ENCODE results near the gene OTOGL.

The OTOGL gene

GRCh38 chr12:80196419-80196818, 97.1 kb downstream of the OTOGL start:
- no peak overlapping the region for H3K9ac ChIP-seq (ENCODE audit: low read depth in 1 of 2, low read length in 2 of 2)
- no peaks in the 10 kb centered on the region for H3K27me3 ChIP-seq (ENCODE audit: control insufficient read depth in 1 of 2, insufficient read depth in 2 of 2, low read length in 2 of 2)
- no peaks in the 10 kb centered on the region for H3K9me3 ChIP-seq (ENCODE audit: control insufficient read depth in 1 of 2, low read length in 2 of 2)
- no peaks in the 10 kb centered on the region for H3K4me1 ChIP-seq (ENCODE audit: control insufficient read depth in 1 of 2, insufficient read depth in 2 of 2, low read length in 2 of 2)
- H3K27ac ChIP-seq (ENCODE audit: low read depth, low read length): no peak overlapping the region
- no peak overlapping the region for H3K4me3 ChIP-seq (ENCODE audit: low read depth in 1 of 2, low read length in 2 of 2)
- no peaks in the 10 kb centered on the region for H3K36me3 ChIP-seq (ENCODE audit: control insufficient read depth in 1 of 2, insufficient read depth in 2 of 2, low read length in 2 of 2)

GRCh38 chr12:80198782-80199337, 99.5 kb downstream of the OTOGL start:
- Histone ChIP-seq H3K27me3 (ENCODE audit: control insufficient read depth in 1 of 2, insufficient read depth in 2 of 2, low read length in 2 of 2) (no peaks in the 10 kb centered on the region), H3K9ac (ENCODE audit: low read depth in 1 of 2, low read length in 2 of 2) (no peak overlapping the region), H3K4me1 (ENCODE audit: control insufficient read depth in 1 of 2, insufficient read depth in 2 of 2, low read length in 2 of 2) (no peaks in the 10 kb centered on the region), H3K4me3 (ENCODE audit: low read depth in 1 of 2, low read length in 2 of 2) (no peak overlapping the region), H3K36me3 (ENCODE audit: control insufficient read depth in 1 of 2, insufficient read depth in 2 of 2, low read length in 2 of 2) (no peaks in the 10 kb centered on the region), H3K9me3 (ENCODE audit: control insufficient read depth in 1 of 2, low read length in 2 of 2) (no peaks in the 10 kb centered on the region), H3K27ac (ENCODE audit: low read depth, low read length) (no peak overlapping the region)

GRCh38 chr12:80199931-80200330, 100.6 kb downstream of the OTOGL start:
- Histone ChIP-seq H3K9me3 (ENCODE audit: control insufficient read depth in 1 of 2, low read length in 2 of 2) (no peaks in the 10 kb centered on the region), H3K9ac (ENCODE audit: low read depth in 1 of 2, low read length in 2 of 2) (no peak overlapping the region), H3K27ac (ENCODE audit: low read depth, low read length) (no peak overlapping the region), H3K4me1 (ENCODE audit: control insufficient read depth in 1 of 2, insufficient read depth in 2 of 2, low read length in 2 of 2) (no peaks in the 10 kb centered on the region), H3K27me3 (ENCODE audit: control insufficient read depth in 1 of 2, insufficient read depth in 2 of 2, low read length in 2 of 2) (no peaks in the 10 kb centered on the region), H3K36me3 (ENCODE audit: control insufficient read depth in 1 of 2, insufficient read depth in 2 of 2, low read length in 2 of 2) (no peaks in the 10 kb centered on the region), H3K4me3 (ENCODE audit: low read depth in 1 of 2, low read length in 2 of 2) (no peak overlapping the region)

- H3K27ac ChIP-seq (ENCODE audit: low read depth, low read length): no peak overlapping the region
- H3K9ac ChIP-seq (ENCODE audit: low read depth in 1 of 2, low read length in 2 of 2): no peak overlapping the region
- no peak overlapping the region for H3K4me3 ChIP-seq (ENCODE audit: low read depth in 1 of 2, low read length in 2 of 2)
- no peaks in the 10 kb centered on the region for H3K36me3 ChIP-seq (ENCODE audit: control insufficient read depth in 1 of 2, insufficient read depth in 2 of 2, low read length in 2 of 2)
- no peaks in the 10 kb centered on the region for H3K4me1 ChIP-seq (ENCODE audit: control insufficient read depth in 1 of 2, insufficient read depth in 2 of 2, low read length in 2 of 2)
- no peaks in the 10 kb centered on the region for H3K9me3 ChIP-seq (ENCODE audit: control insufficient read depth in 1 of 2, low read length in 2 of 2)
- H3K27me3 ChIP-seq (ENCODE audit: control insufficient read depth in 1 of 2, insufficient read depth in 2 of 2, low read length in 2 of 2): no peaks in the 10 kb centered on the region
These were observed 101.1 kb downstream of the OTOGL start for GRCh38 chr12:80200414-80200813.

- Histone ChIP-seq H3K4me3 (ENCODE audit: low read depth in 1 of 2, low read length in 2 of 2) (no peak overlapping the region), H3K9me3 (ENCODE audit: control insufficient read depth in 1 of 2, low read length in 2 of 2) (no peaks in the 10 kb centered on the region), H3K27ac (ENCODE audit: low read depth, low read length) (no peak overlapping the region), H3K36me3 (ENCODE audit: control insufficient read depth in 1 of 2, insufficient read depth in 2 of 2, low read length in 2 of 2) (no peaks in the 10 kb centered on the region), H3K9ac (ENCODE audit: low read depth in 1 of 2, low read length in 2 of 2) (no peak overlapping the region), H3K27me3 (ENCODE audit: control insufficient read depth in 1 of 2, insufficient read depth in 2 of 2, low read length in 2 of 2) (no peaks in the 10 kb centered on the region), H3K4me1 (ENCODE audit: control insufficient read depth in 1 of 2, insufficient read depth in 2 of 2, low read length in 2 of 2) (no peaks in the 10 kb centered on the region)
These were observed 102.6 kb downstream of the OTOGL start for GRCh38 chr12:80201908-80202307.

GRCh38 chr12:80205960-80206359, 106.6 kb downstream of the OTOGL start:
- no peaks in the 10 kb centered on the region for H3K4me1 ChIP-seq (ENCODE audit: control insufficient read depth in 1 of 2, insufficient read depth in 2 of 2, low read length in 2 of 2)
- H3K36me3 ChIP-seq (ENCODE audit: control insufficient read depth in 1 of 2, insufficient read depth in 2 of 2, low read length in 2 of 2): no peaks in the 10 kb centered on the region
- H3K9me3 ChIP-seq (ENCODE audit: control insufficient read depth in 1 of 2, low read length in 2 of 2): no peaks in the 10 kb centered on the region
- no peaks in the 10 kb centered on the region for H3K27me3 ChIP-seq (ENCODE audit: control insufficient read depth in 1 of 2, insufficient read depth in 2 of 2, low read length in 2 of 2)
- H3K9ac ChIP-seq (ENCODE audit: low read depth in 1 of 2, low read length in 2 of 2): no peak overlapping the region
- no peak overlapping the region for H3K27ac ChIP-seq (ENCODE audit: low read depth, low read length)
- no peak overlapping the region for H3K4me3 ChIP-seq (ENCODE audit: low read depth in 1 of 2, low read length in 2 of 2)

GRCh38 chr12:80208071-80208470, 108.7 kb downstream of the OTOGL start:
- Histone ChIP-seq H3K36me3 (ENCODE audit: control insufficient read depth in 1 of 2, insufficient read depth in 2 of 2, low read length in 2 of 2) (no peaks in the 10 kb centered on the region), H3K9ac (ENCODE audit: low read depth in 1 of 2, low read length in 2 of 2) (no peak overlapping the region), H3K27ac (ENCODE audit: low read depth, low read length) (no peak overlapping the region), H3K4me3 (ENCODE audit: low read depth in 1 of 2, low read length in 2 of 2) (no peak overlapping the region), H3K9me3 (ENCODE audit: control insufficient read depth in 1 of 2, low read length in 2 of 2) (no peaks in the 10 kb centered on the region), H3K4me1 (ENCODE audit: control insufficient read depth in 1 of 2, insufficient read depth in 2 of 2, low read length in 2 of 2) (no peaks in the 10 kb centered on the region), H3K27me3 (ENCODE audit: control insufficient read depth in 1 of 2, insufficient read depth in 2 of 2, low read length in 2 of 2) (no peaks in the 10 kb centered on the region)

GRCh38 chr12:80211671-80212070, 112.3 kb downstream of the OTOGL start:
- no peak overlapping the region for H3K9ac ChIP-seq (ENCODE audit: low read depth in 1 of 2, low read length in 2 of 2)
- no peak overlapping the region for H3K4me3 ChIP-seq (ENCODE audit: low read depth in 1 of 2, low read length in 2 of 2)
- no peaks in the 10 kb centered on the region for H3K27me3 ChIP-seq (ENCODE audit: control insufficient read depth in 1 of 2, insufficient read depth in 2 of 2, low read length in 2 of 2)
- H3K9me3 ChIP-seq (ENCODE audit: control insufficient read depth in 1 of 2, low read length in 2 of 2): no peaks in the 10 kb centered on the region
- H3K36me3 ChIP-seq (ENCODE audit: control insufficient read depth in 1 of 2, insufficient read depth in 2 of 2, low read length in 2 of 2): no peaks in the 10 kb centered on the region
- no peak overlapping the region for H3K27ac ChIP-seq (ENCODE audit: low read depth, low read length)
- no peaks in the 10 kb centered on the region for H3K4me1 ChIP-seq (ENCODE audit: control insufficient read depth in 1 of 2, insufficient read depth in 2 of 2, low read length in 2 of 2)

GRCh38 chr12:80212938-80213645, 113.8 kb downstream of the OTOGL start:
- Histone ChIP-seq H3K36me3 (ENCODE audit: control insufficient read depth in 1 of 2, insufficient read depth in 2 of 2, low read length in 2 of 2) (no peaks in the 10 kb centered on the region), H3K27me3 (ENCODE audit: control insufficient read depth in 1 of 2, insufficient read depth in 2 of 2, low read length in 2 of 2) (no peaks in the 10 kb centered on the region), H3K9me3 (ENCODE audit: control insufficient read depth in 1 of 2, low read length in 2 of 2) (no peaks in the 10 kb centered on the region), H3K4me3 (ENCODE audit: low read depth in 1 of 2, low read length in 2 of 2) (no peak overlapping the region), H3K27ac (ENCODE audit: low read depth, low read length) (no peak overlapping the region), H3K9ac (ENCODE audit: low read depth in 1 of 2, low read length in 2 of 2) (no peak overlapping the region), H3K4me1 (ENCODE audit: control insufficient read depth in 1 of 2, insufficient read depth in 2 of 2, low read length in 2 of 2) (no peaks in the 10 kb centered on the region)

GRCh38 chr12:80213871-80214270, 114.5 kb downstream of the OTOGL start:
- Histone ChIP-seq H3K27me3 (ENCODE audit: control insufficient read depth in 1 of 2, insufficient read depth in 2 of 2, low read length in 2 of 2) (no peaks in the 10 kb centered on the region), H3K36me3 (ENCODE audit: control insufficient read depth in 1 of 2, insufficient read depth in 2 of 2, low read length in 2 of 2) (no peaks in the 10 kb centered on the region), H3K27ac (ENCODE audit: low read depth, low read length) (no peak overlapping the region), H3K9me3 (ENCODE audit: control insufficient read depth in 1 of 2, low read length in 2 of 2) (no peaks in the 10 kb centered on the region), H3K4me3 (ENCODE audit: low read depth in 1 of 2, low read length in 2 of 2) (no peak overlapping the region), H3K4me1 (ENCODE audit: control insufficient read depth in 1 of 2, insufficient read depth in 2 of 2, low read length in 2 of 2) (no peaks in the 10 kb centered on the region), H3K9ac (ENCODE audit: low read depth in 1 of 2, low read length in 2 of 2) (no peak overlapping the region)
